SJCRH30 (cell line): ENCODE measurements around the gene BACH2. TPM values are rescaled to one million over a fixed set of nuclear protein-coding genes. Genes with fewer than 3 reads are reported as not detected.

Experiments used
- DNase-seq, 2 experiments: peaks; one replicate each; pipeline ENCODE4 v3.0.0-alpha.2; 2015 to 2020
- H3K27ac ChIP-seq: fragments of 250-450 bp; sonication (Bioruptor Pico); 2 replicates; pipeline ENCODE4 v1.5.1; 2020; ENCODE audit warnings: mild to moderate bottlenecking, moderate library complexity
- H3K27me3 ChIP-seq: fragments of 250-450 bp; sonication (Bioruptor Pico); 2 replicates; pipeline ENCODE4 v1.5.1; 2020; ENCODE audit warnings: mild to moderate bottlenecking, moderate library complexity
- H3K36me3 ChIP-seq: fragments of 250-450 bp; sonication (Bioruptor Pico); 2 replicates; pipeline ENCODE4 v1.5.1; 2020; ENCODE audit warnings: mild to moderate bottlenecking, moderate library complexity
- H3K4me1 ChIP-seq: fragments of 250-450 bp; sonication (Bioruptor Pico); 2 replicates; pipeline ENCODE4 v1.5.1; 2020; ENCODE audit warnings: mild to moderate bottlenecking, moderate library complexity
- H3K4me3 ChIP-seq: fragments of 250-450 bp; sonication (Bioruptor Pico); 2 replicates; pipeline ENCODE4 v1.5.1; 2020; ENCODE audit warnings: mild to moderate bottlenecking, moderate library complexity
- H3K9me3 ChIP-seq: fragments of 250-450 bp; sonication (Bioruptor Pico); replicated peaks from 2 replicates; pipeline ENCODE4 v1.5.1; 2020; ENCODE audit warnings: mild to moderate bottlenecking, moderate library complexity
- total RNA-seq: library from RNA; depleted of rRNA; stranded (reverse); fragments of >200 nt; shearing (Covaris generic); gene quantifications from 2 replicates; pipeline ENCODE4 v1.2.3, GENCODE V29; 2014

BACH2 gene
- total RNA-seq, 1 experiment from 2014 or later = 4.1 TPM

DNA sequence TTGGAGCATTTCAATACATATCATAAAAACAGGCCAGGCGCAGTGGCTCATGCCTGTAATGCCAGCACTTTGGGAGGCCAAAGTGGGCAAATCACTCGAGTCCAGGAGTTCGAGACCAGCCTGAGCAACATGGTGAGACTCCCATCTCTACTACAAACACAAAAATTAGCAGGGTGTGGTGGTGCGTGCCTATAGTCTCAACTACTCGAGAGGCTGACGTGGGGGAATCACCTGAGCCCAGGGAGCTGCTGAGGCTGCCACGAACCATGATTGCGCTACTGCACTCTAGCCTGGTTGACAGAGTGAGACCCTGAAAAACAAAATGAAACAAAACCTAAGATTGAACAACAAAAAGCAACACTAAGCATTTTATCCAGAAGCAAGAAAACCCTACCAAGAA is 47.2 kb downstream of the BACH2 start:
- H3K27me3 ChIP-seq = no peaks in the 10 kb centered on the region
- H3K4me3 ChIP-seq = no peak overlapping the region
- no peak overlapping the region for H3K27ac ChIP-seq
- H3K4me1 ChIP-seq = no peaks in the 10 kb centered on the region
- no peaks in the 10 kb centered on the region for H3K9me3 ChIP-seq
- DNase-seq = no peak
- peaks cover 3% of the 10 kb centered on the region; the same call in 1 of the 2 replicates for H3K36me3 ChIP-seq

DNA sequence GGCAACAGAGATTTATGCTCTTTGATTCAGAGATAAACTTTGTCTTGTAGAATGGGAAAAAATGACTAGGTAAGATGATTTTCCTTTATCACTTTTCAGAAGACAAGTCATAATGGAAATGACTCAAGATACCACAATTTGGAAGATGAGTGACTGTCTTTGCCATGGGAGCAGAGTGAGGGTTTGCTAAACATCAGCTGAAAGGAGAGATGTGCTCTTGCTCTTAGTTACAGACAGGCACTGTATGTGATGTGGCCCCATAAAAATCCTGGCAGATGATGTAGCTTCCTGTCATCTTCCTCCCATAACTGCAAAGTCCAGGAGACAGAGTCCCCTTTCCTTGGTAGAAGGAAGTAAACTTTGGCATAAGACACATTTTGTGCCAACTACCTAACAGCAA is 47.6 kb downstream of the BACH2 start:
- Histone ChIP-seq H3K4me1 (no peaks in the 10 kb centered on the region), H3K9me3 (no peaks in the 10 kb centered on the region), H3K4me3 (no peak overlapping the region), H3K27ac (no peak overlapping the region), H3K36me3 (peaks cover 3% of the 10 kb centered on the region; the same call in 1 of the 2 replicates), H3K27me3 (no peaks in the 10 kb centered on the region)
- DNase-seq = no peak

DNA sequence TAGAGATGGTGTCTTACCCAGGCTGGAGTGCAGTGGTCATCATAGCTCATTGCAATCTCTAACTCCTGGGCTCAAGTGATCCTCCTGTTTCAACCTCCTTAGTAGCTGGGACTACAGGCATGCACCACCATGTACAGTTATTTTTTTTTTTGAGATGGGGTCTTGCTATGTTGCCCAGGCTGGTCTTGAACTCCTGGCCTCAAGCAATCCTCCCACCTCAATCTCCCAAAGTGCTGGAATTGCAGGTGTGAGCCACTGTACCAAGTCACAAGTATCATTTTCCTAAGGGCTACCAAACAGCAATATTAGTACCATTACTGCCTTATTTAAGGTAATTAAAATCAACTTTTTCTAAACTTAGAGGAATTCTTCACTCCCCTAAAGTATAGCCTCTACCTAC is 49.4 kb downstream of the BACH2 start:
- Histone ChIP-seq H3K4me1 (no peaks in the 10 kb centered on the region), H3K27me3 (no peaks in the 10 kb centered on the region), H3K4me3 (no peak overlapping the region), H3K36me3 (peaks cover 3% of the 10 kb centered on the region; the same call in 1 of the 2 replicates), H3K27ac (no peak overlapping the region), H3K9me3 (no peaks in the 10 kb centered on the region)
- no peak for DNase-seq

DNA sequence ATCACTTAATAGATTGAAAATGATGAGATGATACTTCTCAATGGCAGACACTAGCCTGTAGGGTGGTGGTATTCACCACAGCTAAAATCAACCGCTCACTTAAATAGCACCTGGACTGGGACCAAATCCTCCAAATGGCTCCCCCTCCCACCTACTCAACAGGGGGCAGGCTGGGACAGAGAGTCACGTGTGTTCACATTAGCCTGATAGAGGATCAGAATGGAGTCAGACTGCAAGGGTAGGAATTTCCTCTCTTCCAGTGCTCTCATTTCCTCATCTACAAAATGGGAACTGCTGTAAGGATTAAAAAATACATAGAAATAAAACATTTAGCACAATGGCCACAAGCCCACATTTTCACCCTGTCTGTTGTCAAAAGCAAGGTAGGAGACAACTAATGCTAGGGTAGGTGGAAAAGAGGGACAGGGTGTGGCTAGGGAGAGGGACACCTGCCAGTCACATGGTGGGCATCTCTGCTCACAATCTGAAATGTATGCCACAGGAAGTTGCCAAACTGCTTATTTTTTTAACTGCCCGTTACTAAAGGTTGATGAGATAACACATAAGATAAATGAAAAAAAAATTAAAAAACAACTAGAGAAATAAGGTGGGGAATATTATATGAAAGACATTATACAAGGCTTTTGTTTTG is 55.3 kb downstream of the BACH2 start:
- Histone ChIP-seq H3K27ac (no peak overlapping the region), H3K36me3 (no peaks in the 10 kb centered on the region), H3K4me3 (no peak overlapping the region), H3K27me3 (no peaks in the 10 kb centered on the region), H3K4me1 (peaks cover 22% of the 10 kb centered on the region), H3K9me3 (no peaks in the 10 kb centered on the region)
- peak in 1 of 2 experiments; percentile 20 for DNase-seq

DNA sequence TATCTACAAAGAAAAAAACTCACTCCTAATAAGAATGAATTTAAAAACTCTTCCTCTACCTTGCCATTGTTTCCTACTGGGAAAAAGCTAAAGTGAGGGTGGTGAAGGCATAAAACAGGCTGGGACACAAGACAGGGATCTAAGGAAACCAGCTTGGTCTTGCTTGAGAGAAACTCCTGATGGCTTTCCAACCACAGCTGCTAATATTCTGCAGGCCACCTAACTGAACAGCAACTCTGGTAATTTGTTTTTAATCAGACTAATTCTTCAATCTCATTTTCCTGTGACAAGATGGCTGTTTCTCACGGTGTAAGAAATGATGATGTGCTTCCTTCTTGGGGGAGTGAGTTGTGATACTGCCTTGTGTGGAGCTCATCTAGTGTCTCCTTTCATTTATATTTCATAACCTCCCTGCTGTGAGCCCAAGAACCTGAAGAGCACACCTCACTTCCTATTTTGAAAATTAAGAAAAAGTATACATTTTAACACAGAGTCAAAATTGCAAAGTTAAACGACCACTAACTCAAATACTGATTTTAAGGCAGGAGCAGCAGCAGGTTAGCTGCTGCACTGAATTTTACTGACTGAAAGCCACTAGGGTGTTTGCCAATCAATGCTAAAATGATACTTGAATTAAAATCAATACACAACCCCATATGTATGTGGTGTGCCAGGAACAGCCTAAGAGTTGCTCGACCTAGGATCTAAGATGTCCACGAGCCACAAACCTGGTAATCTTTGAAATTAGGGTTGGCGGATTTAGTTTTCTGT is 58.0 kb downstream of the BACH2 start:
- no peaks in the 10 kb centered on the region for H3K9me3 ChIP-seq
- peaks cover 22% of the 10 kb centered on the region for H3K4me1 ChIP-seq
- no peak for DNase-seq
- no peaks in the 10 kb centered on the region for H3K27me3 ChIP-seq
- H3K27ac ChIP-seq = no peak overlapping the region; the same call in 1 of the 2 replicates
- no peaks in the 10 kb centered on the region for H3K36me3 ChIP-seq
- H3K4me3 ChIP-seq = no peak overlapping the region

DNA sequence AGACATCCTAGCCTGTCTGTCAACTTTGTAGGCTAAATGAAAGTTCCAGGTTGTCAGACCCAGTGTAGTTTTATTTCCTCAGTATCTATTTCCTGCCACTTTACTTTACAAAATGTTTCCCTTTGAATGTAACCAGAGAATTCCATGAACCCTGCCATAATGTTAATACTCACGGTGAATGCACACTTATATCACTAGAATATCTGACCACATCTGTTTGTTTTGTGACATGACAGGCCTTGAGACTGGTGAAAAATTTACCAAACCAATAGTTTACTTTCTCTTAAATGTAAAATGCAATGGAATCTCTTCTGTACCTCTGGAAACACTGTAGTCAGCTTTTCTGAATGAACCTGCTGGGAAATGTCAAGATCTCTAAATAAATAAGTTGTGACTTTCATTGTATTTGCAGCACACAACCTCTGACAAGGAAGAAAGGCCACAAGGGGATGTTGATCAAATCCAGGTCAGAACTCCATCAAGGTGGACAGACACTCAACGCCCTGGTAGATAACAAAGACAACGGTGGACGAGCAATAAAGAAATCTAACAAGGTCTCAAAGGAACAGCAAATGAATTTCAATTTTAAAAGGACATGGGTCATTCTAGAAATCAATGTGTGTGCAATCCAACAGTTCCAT is 59.2 kb downstream of the BACH2 start:
- H3K4me3 ChIP-seq = no peak overlapping the region

DNA sequence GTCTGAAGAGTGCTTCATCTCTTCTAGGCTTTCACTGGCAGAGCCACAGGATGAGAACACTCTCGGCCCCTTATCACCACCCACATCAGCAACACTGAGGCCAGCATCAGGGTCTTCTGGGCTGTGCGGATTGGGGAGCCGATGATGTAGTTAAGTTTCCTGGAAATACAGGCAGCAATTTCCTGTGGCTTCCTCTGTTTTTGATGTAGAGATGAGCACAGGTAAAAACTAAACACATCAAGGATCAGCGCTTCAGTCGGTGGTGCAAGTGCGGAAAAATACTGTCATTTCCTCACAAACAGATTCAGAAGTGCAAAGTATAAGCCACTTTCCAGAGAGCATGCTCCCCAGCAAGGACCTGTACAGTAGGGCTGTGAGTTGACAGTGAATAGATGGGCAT is 62.6 kb downstream of the BACH2 start:
- Histone ChIP-seq H3K4me3 (no peak overlapping the region), H3K4me1 (peaks cover 6% of the 10 kb centered on the region), H3K27me3 (no peaks in the 10 kb centered on the region), H3K27ac (no peak overlapping the region), H3K36me3 (no peaks in the 10 kb centered on the region), H3K9me3 (no peaks in the 10 kb centered on the region)
- no peak for DNase-seq

More for the DNA sequence above, 59.2 kb downstream of the BACH2 start:
- Histone ChIP-seq H3K4me1 (peaks cover 22% of the 10 kb centered on the region), H3K27ac (no peak overlapping the region), H3K27me3 (no peaks in the 10 kb centered on the region), H3K36me3 (no peaks in the 10 kb centered on the region), H3K9me3 (no peaks in the 10 kb centered on the region)
- DNase-seq = no peak

DNA sequence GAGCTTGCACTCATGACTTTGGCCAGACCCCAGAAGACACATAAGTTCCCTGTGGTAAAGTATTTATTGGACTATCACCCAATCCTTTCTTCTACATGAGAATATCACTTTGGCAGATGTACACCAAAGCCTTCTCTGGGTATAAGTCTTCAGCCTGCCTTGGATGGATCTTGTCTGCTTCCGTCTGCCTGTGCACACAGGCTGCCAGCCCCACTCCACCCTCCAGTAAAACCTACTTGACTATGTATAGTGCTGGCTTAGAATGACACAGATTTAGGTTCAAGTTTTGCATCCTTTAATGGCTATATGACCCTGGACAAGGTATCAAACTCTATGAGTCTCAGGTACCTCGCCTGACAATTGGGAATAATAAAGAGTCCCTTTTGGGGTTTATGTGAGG is 63.4 kb downstream of the BACH2 start:
- Histone ChIP-seq H3K27ac (no peak overlapping the region), H3K4me1 (peaks cover 1% of the 10 kb centered on the region), H3K27me3 (no peaks in the 10 kb centered on the region), H3K4me3 (no peak overlapping the region), H3K9me3 (no peaks in the 10 kb centered on the region), H3K36me3 (no peaks in the 10 kb centered on the region)
- DNase-seq = no peak

DNA sequence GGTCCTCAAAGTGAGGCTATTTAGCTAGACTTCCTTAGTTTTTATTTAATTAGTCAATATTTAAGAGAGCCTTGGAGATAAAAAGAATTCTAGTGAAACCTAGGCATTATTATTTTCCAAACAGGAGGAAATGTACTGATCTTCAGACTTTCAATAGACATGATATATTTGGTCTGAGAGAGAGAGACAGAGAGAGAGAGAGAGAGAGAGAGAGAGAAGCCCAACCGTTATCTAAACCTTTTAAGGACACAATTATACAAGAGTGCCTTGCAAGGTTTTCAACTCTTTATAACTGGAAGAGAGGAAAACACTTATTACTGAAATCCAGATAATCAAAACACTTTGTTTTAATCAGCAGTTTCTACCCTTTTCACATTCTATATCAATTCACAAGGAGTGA is 64.8 kb downstream of the BACH2 start:
- Histone ChIP-seq H3K27me3 (no peaks in the 10 kb centered on the region), H3K36me3 (no peaks in the 10 kb centered on the region), H3K9me3 (no peaks in the 10 kb centered on the region), H3K4me3 (no peak overlapping the region), H3K4me1 (peaks cover 11% of the 10 kb centered on the region), H3K27ac (no peak overlapping the region)
- DNase-seq = no peak

DNA sequence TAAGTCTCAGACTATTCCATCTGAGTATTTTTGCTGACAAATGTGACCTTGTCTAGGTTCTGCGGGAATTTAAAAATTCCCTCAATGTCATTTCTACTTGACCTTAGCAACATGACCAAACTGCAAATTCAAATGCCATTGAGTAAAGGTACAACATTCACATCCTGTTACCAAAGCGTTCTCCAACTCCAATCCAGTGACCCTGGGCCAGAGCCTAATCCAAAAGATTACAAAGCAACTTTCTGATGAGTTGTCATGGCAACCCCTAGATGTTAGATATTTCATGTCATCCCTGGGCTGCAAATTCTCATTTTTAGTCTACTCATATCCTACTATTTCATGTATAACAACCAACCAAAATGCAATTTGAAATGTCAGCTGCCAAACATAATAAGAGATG is 65.3 kb downstream of the BACH2 start:
- DNase-seq = no peak
- Histone ChIP-seq H3K4me1 (peaks cover 16% of the 10 kb centered on the region), H3K27ac (no peak overlapping the region), H3K36me3 (no peaks in the 10 kb centered on the region), H3K27me3 (no peaks in the 10 kb centered on the region), H3K4me3 (no peak overlapping the region), H3K9me3 (no peaks in the 10 kb centered on the region)

DNA sequence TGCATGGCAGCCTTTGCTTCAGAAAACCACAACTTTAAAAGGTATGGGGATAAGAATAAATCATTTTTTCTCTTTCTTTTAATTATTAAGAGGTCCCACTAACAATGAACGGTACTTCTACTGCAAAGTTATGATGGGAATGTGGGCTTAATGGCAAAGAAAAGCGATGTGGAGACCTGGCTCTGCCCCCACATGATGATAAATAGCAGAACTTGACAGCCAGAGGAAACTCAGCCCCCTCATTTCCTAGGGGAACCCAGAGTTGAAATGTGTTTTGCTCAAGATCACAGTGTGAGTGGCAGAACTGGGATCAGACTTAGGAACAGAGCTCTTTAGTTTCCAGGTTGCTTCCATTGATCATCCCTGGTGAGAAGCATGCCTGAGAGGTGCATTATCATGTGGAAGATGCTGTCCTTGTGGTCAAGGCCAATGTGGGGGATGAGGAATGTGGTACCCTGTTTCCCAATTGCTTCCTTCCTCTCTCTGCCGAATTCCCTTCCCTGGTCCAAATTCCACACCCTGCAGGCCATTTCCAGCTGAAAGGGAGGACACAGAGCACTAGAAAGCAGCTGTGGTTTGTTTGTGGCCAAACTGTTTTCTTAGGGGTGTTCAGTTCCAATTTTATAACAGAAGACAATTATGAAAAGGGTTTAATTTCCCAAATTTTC is 66.0 kb downstream of the BACH2 start:
- Histone ChIP-seq H3K27me3 (no peaks in the 10 kb centered on the region), H3K27ac (no peak overlapping the region), H3K4me3 (no peak overlapping the region), H3K9me3 (no peaks in the 10 kb centered on the region), H3K4me1 (peaks cover 21% of the 10 kb centered on the region), H3K36me3 (no peaks in the 10 kb centered on the region)
- no peak for DNase-seq

DNA sequence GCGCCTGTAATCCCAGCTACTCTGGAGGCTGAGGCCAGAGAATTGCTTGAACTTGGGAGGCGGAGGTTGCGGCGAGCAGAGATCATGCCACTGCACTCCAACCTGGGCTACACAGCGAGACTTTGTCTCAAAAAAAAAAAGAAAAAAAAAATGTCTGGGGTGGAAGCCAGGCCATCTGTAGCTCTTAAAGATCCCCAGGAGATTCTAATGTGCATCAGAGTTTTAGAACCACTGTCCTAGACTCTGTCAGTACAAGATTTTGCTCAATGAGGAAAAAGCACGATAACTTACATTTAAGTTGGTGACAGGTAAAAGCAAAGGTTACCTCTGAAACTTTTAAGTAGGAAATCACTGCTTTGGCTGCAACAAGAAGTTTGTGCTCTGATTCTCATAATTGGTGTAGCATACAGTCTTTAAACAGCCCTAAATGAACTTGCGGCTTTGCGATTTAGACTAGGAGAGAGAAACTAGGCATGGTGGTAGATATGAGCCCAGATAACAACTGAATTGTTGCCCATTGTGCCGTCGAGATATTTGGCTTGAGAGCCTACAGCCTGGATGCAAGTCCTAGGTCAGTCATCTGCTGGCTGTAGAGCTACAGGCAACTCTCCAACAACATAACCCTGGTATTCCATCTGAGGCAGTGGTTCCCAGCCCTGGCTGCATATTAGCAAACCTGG is 67.2 kb downstream of the BACH2 start:
- no peaks in the 10 kb centered on the region for H3K9me3 ChIP-seq
- H3K4me3 ChIP-seq = no peak overlapping the region
- no peak overlapping the region for H3K27ac ChIP-seq
- H3K36me3 ChIP-seq = no peaks in the 10 kb centered on the region
- H3K27me3 ChIP-seq = no peaks in the 10 kb centered on the region
- DNase-seq = no peak
- H3K4me1 ChIP-seq = peaks cover 21% of the 10 kb centered on the region

DNA sequence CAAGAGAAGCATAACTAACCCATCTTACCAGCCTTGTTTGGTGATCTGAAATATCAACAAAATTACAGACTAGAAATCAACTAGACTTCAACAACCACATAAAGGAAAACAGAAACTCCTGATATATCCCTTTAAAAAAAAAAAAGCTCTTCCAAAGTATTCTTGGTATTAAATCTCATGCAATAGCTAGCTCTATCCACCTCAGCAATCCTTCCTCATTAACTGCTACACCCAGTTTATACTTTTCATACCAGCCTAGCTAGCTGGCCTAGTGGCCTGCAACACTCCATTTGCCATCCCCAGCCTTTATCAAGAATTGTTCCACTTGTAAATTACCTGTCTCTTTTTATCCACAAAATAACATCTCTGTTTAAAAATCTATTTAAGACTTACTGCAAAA is 69.0 kb downstream of the BACH2 start:
- peak overlapping the region; percentile 90 for H3K27ac ChIP-seq
- H3K36me3 ChIP-seq = no peaks in the 10 kb centered on the region
- DNase-seq = peak in 1 of 2 experiments; percentile 36
- peaks cover 21% of the 10 kb centered on the region for H3K4me1 ChIP-seq
- no peaks in the 10 kb centered on the region for H3K9me3 ChIP-seq
- peak overlapping the region; percentile 1; the same call in 1 of the 2 replicates for H3K4me3 ChIP-seq
- no peaks in the 10 kb centered on the region for H3K27me3 ChIP-seq

DNA sequence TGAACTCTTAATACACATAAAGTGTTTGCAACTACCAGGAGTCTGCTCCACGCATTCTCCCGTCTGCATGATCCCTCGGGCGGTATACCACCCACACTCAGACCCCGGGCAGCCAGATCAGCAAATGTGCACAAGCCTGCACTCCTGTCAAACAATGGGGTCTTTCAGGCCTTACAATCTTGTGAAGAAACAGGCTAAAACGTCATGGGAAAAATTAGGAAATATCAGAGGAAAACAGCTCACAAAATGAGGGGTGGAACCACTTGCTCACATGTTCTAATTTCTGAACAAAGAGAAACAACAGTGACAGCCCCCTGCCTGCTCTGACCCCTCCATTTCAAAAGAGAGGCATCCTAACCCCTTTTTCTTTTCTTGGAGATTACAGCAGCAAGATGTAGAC is 69.4 kb downstream of the BACH2 start:
- peak overlapping the region; percentile 90 for H3K27ac ChIP-seq
- H3K36me3 ChIP-seq = no peaks in the 10 kb centered on the region
- peak; percentile 89 to 92 for DNase-seq
- H3K4me3 ChIP-seq = peak overlapping the region; percentile 1; the same call in 1 of the 2 replicates
- H3K27me3 ChIP-seq = no peaks in the 10 kb centered on the region
- no peaks in the 10 kb centered on the region for H3K9me3 ChIP-seq
- peaks cover 21% of the 10 kb centered on the region for H3K4me1 ChIP-seq
